CD1c-positive myeloid dendritic cell (primary cell): Measurements from ENCODE around the gene PRKN.
"Not testable (repeated sequence)": the region's sequence is repeated elsewhere in the genome, so short reads cannot be mapped to it uniquely, and the experiment has no call there.

Experiments used
- DNase-seq: peaks from one replicate; pipeline ENCODE4 v3.0.0-alpha.2; 2016; ENCODE audit errors: extremely low spot score

PRKN gene

DNA sequence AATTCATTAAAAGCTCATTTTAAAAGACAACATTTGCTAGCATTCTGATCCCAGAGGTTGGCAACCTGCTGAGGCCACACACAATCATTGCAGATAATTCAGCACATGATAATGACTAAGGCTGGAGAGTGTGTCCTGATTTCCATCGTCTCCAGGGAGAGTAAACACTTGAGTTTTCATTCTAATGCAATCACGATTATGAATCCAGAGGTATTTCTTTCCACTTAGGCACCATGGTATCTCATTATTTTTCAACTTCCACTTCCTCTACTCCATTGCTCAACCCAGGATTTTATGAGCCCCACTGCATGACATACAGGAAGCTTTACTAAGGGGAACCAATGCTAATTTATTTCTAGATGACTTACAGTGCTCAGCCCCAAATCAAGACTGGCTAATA is 1179.9 kb downstream of the PRKN start:
- no peak for DNase-seq

DNA sequence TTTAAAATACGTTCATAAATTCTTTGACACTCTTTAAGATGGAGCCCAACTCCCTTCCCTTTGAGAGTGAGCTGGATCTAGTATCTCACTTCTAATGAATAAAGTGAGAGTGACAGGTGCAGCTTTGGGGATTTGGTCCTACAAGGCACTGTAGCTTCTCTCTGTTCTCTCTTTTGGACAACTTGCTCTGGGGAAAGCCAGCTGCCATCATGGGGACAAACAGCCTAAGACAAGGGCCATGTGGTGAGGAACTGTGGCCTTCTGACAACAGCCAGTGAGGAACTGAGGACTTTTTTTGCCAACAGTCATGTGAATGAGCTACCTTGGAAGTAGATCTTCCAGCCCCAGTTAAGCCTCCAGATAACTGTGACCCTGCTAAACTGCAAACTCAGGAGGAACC is 1180.9 kb downstream of the PRKN start:
- no peak for DNase-seq

DNA sequence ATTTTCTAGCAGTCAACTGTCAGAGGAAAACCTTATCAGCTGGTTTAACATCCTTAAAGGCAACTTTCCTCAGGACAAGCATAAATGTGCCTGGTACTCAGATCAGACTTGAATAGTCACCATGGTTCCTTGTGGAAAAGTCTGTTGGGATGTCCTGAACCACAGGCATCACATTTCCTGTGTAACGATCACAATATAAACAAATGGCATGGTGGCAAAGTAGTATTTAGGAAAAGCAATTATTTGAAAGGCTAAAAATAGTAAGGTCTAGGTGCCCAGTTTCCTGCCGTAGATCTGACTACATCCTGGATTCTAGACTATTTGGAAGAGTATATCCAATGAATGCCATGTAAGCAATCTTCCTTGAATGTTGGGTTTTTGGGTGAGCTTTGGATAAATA is 1181.8 kb downstream of the PRKN start:
- DNase-seq, result no peak

DNA sequence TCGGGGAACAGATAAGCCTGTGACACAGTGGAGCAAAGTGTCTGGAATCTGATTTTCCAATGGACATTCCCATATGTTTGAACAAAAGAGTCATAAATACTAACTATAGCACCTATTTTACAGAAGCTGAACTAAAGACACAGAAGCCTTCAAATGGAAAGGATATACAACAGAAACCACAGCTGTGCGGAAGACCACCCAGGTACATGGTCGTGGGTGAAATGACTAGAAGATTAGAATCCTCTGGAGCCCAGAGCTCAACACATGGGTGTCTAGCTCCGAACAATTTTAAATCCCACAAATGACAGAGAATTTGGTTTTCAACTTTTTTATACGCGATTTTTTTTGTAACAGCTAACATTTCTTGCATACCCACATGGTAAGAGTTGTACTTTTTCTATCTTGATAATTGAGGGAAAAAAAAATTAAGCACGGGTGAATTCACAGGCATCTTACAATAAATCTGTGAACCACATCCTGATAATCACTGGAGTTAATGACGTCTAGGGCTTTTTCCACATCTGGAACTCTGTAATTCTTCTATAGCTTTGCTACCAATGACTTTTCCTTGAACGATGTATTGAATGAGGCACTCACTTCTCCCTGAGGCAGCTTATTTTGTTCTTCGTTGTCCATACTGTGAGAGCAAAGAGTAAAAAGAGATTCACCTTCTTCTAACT is 1182.6 kb downstream of the PRKN start:
- no peak for DNase-seq

DNA sequence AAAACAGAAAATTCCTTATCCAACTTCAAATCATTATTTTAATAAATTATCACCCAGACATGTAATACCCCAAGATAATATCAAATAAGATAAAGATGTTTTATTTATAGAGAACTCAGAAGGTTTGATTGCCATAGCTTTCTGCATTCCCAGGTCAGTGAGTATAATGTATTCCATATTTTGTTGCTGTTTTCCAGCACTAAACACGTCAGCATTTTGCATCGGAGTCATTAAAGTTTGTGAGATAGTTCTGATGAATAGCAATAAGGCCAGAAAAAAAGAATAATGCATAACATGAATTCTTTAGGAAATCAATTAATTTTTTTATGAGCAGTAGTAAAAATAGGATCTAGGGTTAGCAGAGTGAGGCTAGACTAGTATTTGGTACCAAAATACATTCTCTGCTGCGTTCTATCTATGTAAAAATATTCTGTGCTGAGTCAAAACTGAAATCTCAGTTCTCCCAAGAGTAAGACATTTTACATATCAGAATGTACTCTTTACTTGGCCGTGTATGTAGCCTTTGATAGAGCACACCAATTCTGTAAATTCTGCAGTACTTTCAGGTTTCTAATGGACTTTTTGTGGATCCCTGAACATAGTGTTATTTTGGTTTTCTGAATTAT is 1183.8 kb downstream of the PRKN start:
- no peak for DNase-seq

DNA sequence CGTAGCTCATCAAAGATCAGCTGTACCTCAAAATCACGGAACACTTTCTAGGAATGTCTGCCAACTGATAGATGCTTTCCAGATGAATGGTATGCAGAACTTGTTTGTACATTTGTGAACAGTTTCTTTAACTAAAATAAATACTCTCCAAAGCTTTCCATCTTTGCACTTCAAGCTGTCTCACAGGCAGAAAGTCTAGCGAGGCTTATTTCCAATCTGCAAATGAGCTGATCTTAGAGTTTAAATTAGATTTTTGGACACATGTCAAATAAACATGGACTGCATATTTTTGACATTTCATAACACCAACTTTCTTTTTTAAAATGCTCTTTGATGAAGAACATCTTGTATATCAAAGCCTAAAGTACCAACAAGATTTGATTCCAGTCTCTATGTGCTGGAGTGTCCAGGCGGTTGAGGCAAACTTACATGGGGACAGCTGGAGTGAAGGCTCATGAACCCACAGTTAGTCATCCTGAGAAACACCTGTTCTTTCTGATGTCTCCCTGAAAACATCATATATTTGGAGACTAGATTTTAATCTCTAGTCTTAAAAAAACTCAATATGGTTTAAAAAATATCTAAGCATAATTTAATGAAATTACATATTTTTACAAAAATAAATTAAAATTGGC is 1185.1 kb downstream of the PRKN start:
- DNase-seq, result no peak

DNA sequence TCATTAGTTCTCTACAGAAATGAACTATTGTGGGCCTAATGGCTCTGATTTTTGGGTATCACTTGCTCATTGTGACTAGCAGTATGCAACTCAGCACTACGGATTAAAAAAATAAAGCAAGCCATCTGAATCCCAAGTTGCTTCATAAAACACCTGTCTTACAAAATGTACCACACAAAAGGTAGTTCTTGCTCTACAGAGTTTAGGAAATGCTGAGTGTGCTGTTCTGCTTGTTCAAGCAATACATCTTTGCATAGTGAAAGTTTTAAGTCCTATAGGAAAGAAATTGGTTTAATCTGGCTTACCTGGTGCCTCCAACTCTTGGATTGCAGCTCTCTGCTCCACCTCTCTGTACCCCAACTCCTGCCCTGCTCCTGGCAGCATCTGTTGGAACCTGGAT is 1187.0 kb downstream of the PRKN start:
- no peak for DNase-seq

DNA sequence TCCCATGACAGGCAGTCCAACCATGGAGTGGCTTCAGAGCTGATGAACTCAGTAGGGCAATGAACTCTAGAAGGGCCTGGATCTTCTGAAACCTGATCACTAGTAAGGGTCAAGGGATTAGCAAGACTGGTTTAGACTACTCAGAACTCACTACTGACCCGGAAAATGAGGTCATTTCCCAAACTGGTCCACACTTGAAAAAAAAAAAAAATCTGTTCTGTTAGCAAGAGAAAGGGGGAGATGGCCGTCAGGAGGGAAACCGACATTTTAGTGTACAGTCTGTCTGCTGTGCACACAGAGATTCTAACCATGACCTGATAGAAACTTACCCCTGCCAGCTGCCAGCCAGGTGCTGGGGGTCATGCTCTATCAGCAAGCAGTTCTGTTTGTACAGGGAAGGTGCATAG is 1191.3 kb downstream of the PRKN start:
- DNase-seq, result no peak

DNA sequence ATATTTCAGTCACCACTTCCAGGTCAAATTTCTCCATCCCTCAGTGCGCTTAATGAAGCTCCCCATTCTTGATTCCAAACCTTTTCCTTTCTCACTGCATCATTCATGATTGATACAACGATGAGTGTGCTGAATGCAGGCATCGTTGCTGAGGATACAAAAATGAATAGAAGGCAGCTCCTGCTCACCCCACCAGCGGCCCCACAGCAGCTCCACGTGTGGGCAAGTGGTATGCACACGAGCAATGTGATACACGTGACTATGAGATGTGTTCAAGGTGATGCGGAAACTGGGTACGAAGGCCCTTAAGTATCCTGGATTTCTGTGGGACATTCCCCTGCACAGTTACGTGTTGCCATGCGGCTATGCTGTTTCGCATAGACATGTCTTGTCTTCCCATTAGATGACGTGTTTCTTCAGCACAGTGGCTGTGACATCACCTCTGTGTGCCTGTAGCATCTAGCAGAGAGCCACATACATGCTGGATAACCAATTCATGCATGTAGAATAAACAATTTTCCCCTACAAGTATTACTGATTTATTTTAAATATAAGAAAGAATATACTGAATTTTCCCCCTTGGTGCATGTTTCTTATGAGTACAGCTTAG is 1193.2 kb downstream of the PRKN start:
- DNase-seq, result no peak

DNA sequence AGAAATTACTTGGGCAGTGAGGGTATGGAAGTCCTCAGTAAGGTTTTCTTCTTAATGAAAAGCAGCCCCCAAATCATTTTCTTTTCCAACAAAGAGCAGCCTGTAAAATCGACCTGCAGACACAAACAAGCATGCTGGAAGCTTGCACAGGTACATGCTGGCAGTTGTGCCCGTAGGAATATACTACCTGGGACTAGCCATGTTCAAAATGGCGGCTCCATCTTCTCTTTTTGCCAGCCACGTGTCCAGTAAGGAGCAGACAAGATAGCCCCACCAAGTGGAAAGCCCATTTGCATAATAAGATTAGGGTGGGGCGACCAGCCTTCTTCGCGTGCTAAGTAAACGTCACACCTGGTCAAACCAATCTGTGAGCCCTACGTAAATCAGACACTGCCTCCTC is 1194.3 kb downstream of the PRKN start:
- no peak for DNase-seq

DNA sequence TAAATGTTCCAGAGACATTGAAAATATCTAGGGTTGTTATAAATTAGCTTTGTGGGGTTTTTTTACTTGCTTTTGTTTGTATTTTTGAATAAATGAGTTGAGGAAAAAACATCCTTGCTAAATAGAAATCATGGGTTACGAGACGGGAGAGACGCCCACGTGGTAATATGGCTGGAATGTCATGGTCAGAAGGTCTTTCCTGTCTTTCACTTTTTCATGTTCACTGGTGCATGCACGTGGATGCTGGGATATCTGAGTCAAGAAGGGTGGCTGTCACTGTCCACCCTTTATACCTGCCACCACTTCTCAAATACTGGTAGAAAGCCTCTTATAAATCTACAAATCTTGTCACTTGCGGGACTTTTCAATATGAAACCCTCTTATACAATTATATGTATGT is 1195.0 kb downstream of the PRKN start:
- DNase-seq, result no peak

DNA sequence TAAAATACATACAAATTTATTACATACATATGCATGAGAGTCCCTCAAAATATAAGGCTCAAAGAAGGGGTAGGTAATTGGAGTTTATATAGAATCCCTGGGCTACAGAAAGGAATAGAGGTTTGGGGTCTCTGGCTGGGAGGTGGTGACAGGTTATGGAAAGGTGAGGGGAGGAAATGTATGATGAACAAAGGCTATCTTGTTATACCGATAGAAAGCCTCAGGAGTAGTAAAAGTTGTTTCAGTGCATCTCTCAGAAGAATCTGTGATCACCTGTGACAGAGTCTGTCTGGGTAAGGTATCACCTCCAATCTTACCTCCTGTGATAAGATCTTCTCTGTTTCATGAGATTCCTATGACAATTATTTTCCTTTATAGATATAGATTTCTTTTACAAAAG is 1200.8 kb downstream of the PRKN start:
- no peak for DNase-seq

DNA sequence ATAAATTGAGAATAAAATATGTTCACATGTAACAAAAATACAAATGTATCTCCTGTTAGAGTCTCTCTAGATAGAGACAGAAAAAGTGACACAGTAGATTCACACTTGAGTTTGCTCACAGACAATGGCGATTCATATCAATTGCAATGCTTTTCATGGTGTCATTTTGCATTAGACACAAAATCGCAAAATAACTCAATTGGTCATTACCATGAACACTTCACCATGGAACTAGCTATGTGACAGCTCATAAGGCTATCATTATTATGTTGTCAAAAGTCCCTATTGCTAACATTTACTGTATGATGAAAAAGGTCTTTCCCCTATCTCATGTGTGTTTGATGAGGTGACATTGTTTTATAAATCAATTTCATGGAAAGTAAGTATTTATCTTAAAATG is 1204.2 kb downstream of the PRKN start:
- DNase-seq, result no peak

DNA sequence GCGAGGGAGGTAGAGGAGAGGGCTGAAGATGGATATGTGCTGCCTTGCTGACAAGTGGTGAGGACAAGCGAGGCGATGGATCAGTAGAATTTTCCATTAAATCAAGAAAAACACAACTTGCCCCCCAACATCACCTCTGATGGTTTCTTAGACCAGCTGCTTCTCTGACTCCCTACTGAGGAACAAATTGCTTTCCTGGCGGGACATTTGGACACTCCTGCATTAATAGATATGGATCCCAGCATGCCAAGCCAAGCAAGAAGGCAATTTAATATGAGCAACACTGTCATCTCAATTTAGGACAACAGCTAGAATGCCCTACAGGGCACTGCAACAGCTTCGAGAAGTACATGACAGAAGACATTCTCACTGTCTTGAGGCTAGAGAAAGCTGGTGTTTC is 1205.3 kb downstream of the PRKN start:
- DNase-seq, result no peak

DNA sequence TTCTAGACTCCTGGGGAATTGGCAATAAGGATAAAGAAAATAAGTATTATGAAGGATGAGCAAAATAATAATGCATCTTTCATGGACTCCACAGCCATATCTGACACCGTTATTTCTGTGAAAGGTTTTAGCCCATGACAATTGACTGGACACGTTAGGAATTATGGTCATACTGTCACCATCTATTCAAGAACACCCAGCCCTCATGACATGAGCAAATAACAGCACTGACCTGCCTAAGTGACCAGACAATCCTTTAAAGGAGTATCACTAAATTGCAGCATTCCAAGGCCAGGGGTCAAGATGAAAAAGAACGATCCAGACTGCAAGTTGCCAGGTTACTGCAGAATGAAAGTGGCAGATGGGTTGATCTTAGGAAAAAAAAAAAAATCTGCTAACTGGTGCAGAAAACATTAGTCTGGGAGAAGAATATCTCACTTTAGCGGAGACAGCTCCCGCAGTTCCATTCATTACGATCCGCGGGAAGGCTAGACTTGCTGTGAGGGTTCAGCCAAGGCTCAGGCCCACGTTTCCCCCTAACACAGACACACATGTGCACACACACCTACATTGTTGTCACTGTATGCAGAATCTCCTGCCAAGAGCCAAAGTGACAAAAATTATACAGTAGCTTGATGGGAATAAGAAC is 1216.0 kb downstream of the PRKN start:
- DNase-seq, result no peak

DNA sequence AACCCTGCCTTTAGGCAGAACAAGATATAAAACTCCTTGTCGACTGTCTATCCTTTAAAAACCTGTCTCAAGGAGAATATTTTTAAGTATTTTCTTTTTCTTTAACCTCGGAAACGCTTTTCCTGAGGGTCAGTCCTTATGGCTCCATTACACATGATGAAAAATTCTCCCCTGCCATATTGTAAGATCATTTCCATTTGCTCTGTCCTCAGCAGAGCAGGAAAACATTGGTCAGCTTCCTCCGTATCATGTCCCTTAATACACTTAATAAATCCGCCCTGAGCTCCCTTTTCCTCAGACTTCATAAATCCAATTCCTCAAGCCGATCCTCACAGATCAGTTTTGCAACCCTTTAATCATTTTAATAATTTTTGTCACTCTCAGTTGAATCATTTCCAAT is 1219.2 kb downstream of the PRKN start:
- DNase-seq, result no peak

DNA sequence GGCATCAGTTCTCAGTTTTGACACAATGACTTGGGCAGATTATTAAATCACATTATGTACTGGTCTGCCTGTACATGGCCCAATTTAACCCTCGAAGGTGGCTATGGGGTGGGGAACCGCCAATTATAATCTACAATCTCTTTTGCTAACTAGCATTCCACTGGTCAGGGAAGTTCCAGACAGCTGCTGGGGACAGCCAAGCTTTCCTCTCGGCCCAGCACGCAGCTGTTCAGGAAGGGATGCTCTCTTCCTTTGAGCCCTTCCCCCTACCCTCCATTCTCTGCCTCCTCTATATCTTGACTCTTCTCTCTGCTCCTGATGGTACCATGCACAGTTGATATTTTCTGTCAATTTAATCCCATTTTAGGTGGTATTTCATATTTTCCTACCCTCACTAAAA is 1220.2 kb downstream of the PRKN start:
- DNase-seq, result no peak

DNA sequence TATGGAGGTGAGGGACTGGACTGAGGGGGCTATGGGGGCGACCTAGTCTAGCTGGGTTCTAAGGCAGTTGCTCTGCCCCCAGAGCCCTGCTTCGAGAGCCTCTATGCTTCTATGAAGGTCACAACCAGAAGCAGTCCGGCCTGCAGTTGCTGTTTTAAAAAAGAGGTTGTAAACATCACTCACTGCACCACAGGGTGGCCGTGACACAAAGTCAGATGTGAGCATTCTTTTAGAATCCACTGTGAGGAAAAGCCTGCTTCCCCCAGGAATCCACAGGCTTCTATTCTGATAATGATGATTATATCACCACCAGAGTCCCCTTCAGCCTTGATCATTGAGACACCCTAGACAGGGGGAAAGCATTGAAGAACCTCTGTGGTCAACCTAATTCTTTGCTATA is 1224.0 kb downstream of the PRKN start:
- DNase-seq, result no peak

DNA sequence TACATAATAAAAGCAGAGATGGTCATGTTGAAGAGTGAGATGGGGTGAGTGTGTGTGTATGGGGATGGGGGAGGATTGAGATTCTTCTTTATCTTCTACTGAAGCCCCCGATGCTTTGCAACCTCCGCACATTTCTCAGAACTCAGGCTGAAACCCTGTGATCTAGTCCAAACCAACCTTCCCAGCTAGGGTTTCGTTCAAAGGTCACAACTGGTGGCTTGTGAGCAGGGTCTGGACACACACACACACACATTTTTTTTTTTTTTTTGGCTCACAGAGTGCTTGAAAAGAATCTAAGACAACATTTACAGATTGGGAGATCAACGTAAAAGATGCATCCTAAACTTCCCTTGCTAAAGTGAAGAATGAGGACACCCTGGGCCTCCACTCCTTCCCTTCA is 1228.7 kb downstream of the PRKN start:
- no peak for DNase-seq

DNA sequence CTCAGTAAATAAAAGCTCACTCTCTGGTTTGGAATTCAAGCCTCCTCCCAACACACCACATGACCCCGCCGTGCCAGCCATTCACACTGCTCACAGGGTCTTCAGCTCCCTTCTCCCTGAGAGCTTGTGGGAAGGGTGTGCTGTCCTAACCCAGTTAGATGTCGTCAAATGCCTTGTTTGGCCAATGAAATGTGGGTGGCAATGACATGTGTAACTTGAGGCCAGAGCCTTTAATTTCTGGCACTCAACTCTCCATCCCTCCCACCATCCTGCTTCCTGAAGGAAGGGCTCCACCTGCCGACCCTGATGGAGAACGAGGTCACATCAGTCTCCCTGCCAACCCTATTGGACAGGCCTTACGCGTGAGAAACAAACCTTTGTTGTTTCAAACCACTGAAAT is 1229.2 kb downstream of the PRKN start:
- no peak for DNase-seq

DNA sequence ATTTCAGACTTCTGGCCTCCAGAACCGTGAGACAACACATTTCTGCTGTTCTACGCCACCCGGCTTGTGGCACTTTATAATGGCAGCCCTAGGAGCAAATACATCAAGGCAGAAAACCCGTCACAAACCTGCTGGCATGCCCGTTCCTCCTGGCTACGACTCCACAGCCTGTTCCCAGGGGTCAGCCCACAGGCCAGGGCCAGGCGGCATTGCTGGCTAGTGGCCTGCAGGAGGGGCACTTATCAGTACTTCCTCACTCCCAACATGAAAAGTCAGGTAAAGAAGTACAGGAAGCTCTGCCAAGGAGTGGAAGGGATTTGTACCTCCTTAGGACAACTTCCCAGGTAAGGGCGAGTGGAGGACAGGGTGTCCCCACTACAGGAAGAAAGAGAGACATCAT is 1230.6 kb downstream of the PRKN start:
- no peak for DNase-seq

DNA sequence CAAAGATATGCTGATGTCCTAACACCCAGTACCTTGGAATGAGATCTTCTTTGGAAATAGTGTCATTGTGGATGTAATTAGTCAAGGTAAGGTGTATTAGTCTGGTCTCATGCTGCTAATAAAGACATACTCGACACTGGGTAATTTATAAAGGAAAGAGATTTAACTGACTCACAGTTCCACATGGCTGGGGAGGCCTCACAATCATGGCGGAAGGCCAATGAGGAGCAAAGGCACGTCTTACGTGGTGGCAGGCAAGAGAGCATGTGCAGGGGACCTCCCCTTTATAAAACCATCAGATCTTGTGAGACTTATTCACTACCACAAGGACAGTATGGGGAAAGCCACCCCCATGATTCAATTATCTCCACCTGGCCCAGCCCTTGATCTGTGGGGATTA is 1231.3 kb downstream of the PRKN start:
- DNase-seq, result not testable (repeated sequence)

DNA sequence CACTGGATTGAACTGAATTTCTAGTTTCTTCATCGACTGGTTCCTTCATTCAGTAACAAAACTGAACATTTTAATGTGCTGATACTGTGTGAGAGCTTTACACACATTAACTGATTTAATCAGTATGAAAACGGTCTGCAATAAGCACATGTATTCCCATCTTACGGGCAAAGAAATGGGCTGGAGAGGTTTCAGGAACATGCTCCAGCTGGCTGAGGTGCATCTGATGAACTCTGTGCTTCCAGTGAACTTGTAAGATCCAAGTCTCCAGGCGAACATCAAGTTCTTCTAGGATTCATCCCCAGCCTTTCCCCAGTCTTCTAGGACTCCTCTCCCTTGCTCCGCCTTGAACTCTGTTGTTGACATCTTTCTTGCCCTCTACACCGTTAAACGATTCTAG is 1233.0 kb downstream of the PRKN start:
- no peak for DNase-seq
